Peyer's patch (tissue), 4 donors: ENCODE measurements around the gene CATSPERE. TPM values are rescaled to one million over a fixed set of nuclear protein-coding genes. Genes with fewer than 3 reads are reported as not detected.
A peak's percentile ranks its signal among the peaks of the same experiment; 100 is the strongest.

Experiments
- DNase-seq, 3 donors: peaks; one replicate each; pipeline ENCODE4 v3.0.0-alpha.2; 2017 to 2019
- H3K27ac ChIP-seq, 4 donors: fragments of 200-600 bp; sonication (generic); one replicate each; pipeline ENCODE4 v1.5.1; 2016 to 2019
- H3K27me3 ChIP-seq, 2 donors: fragments of 200-600 bp; sonication (generic); one replicate each; pipeline ENCODE4 v1.5.1; 2019
- H3K36me3 ChIP-seq, 3 donors: fragments of 200-600 bp; sonication (generic); one replicate each; pipeline ENCODE4 v1.5.1; 2016 to 2019
- H3K4me1 ChIP-seq, 4 donors: fragments of 200-600 bp; sonication (generic); one replicate each; pipeline ENCODE4 v1.5.1; 2016 to 2019
- H3K4me3 ChIP-seq, 4 donors: fragments of 200-600 bp; sonication (generic); 1 replicate in 3 of 4; 2 replicates in 1 of 4; pipeline ENCODE4 v1.5.1; 2016 to 2019; ENCODE audit warnings: mild to moderate bottlenecking in 1 of 4
- H3K9me3 ChIP-seq, 4 donors: fragments of 200-600 bp; sonication (generic); one replicate each; pipeline ENCODE4 v1.5.1; 2016 to 2019; ENCODE audit warnings: mild to moderate bottlenecking in 1 of 4
- POLR2A ChIP-seq, 2 donors: fragments of 450-650 bp; IDR thresholded peaks; one replicate each; pipeline ENCODE4 v1.5.1; 2017; ENCODE audit warnings: antibody characterized with exemption in 2 of 2, mild to moderate bottlenecking in 2 of 2, moderate library complexity in 2 of 2
- total RNA-seq, 4 donors: library from RNA; depleted of rRNA; stranded (reverse); fragments of >200 nt; gene quantifications; one replicate each; pipeline ENCODE4 v1.1.0, GENCODE V29; 2016
- TF ChIP-seq, protein P1 (sequence below), 6 experiments: fragments of 450-650 bp in 4 of 6; fragments of 200-600 bp in 2 of 6; sonication (generic) in 1 of 6; IDR thresholded peaks; one replicate each; pipeline ENCODE4 v1.5.1; 2017 to 2019; ENCODE audit warnings: antibody characterized with exemption in 6 of 6, mild to moderate bottlenecking in 3 of 6, moderate library complexity in 1 of 6

Gene CATSPERE, protein sequence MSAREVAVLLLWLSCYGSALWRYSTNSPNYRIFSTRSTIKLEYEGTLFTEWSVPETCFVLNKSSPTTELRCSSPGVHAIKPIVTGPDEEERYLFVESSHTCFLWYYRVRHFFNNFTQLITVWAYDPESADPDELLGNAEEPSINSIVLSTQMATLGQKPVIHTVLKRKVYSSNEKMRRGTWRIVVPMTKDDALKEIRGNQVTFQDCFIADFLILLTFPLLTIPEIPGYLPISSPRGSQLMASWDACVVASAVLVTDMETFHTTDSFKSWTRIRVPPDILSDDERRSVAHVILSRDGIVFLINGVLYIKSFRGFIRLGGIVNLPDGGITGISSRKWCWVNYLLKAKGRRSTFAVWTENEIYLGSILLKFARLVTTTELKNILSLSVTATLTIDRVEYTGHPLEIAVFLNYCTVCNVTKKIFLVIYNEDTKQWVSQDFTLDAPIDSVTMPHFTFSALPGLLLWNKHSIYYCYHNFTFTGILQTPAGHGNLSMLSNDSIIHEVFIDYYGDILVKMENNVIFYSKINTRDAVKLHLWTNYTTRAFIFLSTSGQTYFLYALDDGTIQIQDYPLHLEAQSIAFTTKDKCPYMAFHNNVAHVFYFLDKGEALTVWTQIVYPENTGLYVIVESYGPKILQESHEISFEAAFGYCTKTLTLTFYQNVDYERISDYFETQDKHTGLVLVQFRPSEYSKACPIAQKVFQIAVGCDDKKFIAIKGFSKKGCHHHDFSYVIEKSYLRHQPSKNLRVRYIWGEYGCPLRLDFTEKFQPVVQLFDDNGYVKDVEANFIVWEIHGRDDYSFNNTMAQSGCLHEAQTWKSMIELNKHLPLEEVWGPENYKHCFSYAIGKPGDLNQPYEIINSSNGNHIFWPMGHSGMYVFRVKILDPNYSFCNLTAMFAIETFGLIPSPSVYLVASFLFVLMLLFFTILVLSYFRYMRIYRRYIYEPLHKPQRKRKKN
- 1 to 10 TPM in 2 of 4 donors, under 1 TPM in 1, not detected in 1; 0.18 to 9.3 (median 1.2) TPM for total RNA-seq

DNA sequence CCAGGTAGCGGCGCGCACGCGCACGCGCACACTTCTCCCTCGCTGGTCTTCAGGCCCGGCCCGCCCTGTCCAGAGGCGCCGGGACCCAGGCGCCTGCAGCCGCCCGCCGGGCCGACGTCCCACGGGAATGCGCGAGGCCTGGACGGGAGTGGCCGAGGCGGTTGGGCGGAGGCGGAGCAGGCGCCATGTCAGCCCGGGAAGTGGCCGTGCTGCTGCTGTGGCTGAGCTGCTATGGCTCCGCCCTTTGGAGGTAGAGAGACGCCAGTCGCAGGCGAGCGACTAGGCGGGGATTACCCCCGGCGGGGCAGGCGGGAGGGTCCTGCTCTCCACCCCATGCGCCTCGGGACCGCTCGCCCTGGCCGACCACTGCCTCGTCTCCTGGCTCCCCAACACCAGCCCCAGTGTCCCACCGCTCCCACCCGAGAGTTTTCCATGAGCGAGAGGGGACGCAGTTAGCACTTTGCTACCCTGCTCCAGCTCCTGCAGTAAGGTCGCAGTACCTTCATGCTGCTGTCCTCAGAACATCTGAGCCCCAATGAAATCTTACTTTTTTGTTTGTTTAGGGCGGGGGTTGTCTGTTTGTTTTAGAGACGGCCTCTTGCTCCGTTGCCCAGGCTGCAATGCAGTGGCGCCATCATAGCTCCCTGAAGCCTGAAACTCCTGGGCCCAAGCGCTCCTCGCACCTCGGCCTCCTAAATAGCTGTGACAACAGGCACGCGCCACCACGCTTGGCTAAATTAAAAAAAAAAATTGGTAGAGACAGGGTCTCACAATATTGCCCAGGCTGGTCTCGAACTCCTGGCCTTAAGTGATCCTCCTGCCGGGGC, at the start of gene CATSPERE:
CATSPERE (plus strand) TSS at position 29 of the 827 bp plus-strand sequence; CDS start at position 186, 157 bp downstream.
- Histone ChIP-seq H3K27me3 (no peaks in the 10 kb centered on the region), H3K9me3 (no peaks in the 10 kb centered on the region), H3K4me1 (peaks cover 3 to 15% (median 6%) of the 10 kb centered on the region in 4 donors), H3K27ac (peak within 1 kb of the TSS; percentile 75 to 91 (median 88)), H3K4me3 (peak within 1 kb of the TSS; percentile 47 to 72 (median 63)), H3K36me3 (no peaks in the 10 kb centered on the region)
- DNase-seq = peak; percentile 72 to 92 (median 92)
- TF ChIP-seq, protein P1, sequence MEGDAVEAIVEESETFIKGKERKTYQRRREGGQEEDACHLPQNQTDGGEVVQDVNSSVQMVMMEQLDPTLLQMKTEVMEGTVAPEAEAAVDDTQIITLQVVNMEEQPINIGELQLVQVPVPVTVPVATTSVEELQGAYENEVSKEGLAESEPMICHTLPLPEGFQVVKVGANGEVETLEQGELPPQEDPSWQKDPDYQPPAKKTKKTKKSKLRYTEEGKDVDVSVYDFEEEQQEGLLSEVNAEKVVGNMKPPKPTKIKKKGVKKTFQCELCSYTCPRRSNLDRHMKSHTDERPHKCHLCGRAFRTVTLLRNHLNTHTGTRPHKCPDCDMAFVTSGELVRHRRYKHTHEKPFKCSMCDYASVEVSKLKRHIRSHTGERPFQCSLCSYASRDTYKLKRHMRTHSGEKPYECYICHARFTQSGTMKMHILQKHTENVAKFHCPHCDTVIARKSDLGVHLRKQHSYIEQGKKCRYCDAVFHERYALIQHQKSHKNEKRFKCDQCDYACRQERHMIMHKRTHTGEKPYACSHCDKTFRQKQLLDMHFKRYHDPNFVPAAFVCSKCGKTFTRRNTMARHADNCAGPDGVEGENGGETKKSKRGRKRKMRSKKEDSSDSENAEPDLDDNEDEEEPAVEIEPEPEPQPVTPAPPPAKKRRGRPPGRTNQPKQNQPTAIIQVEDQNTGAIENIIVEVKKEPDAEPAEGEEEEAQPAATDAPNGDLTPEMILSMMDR (IDR thresholded peaks at IDR 0.05) = no peak
- peak; percentile 79 for TF ChIP-seq POLR2A (IDR thresholded peaks at IDR 0.05)

DNA sequence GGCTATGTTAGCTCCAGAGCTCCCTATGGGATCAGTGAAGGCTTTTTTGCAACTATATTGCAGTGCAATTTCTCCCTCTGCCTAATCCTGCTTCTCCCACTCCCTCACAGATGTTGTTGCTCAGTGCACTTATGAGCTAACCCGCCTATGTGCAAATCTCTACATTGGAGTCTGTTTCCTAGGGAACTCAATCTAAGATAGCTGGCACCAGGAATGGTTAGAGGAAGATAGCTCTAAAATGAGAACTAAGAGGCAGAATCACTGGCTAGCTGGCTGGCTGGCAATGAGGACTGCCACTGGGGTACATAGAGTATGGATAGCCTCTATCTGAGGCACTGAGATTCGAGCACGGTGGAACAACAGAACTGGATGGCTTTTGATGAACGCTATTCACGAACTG, 48.9 kb upstream of the CATSPERE start:
- Histone ChIP-seq H3K4me3 (no peak overlapping the region), H3K36me3 (peaks cover 0 to 71% (median 3%) of the 10 kb centered on the region in 3 donors), H3K9me3 (no peaks in the 10 kb centered on the region), H3K4me1 (no peaks in the 10 kb centered on the region), H3K27me3 (no peaks in the 10 kb centered on the region), H3K27ac (no peak overlapping the region)
- DNase-seq = no peak
- TF ChIP-seq, protein P1 (IDR thresholded peaks at IDR 0.05) = no peak
- TF ChIP-seq POLR2A (IDR thresholded peaks at IDR 0.05) = no peak

DNA sequence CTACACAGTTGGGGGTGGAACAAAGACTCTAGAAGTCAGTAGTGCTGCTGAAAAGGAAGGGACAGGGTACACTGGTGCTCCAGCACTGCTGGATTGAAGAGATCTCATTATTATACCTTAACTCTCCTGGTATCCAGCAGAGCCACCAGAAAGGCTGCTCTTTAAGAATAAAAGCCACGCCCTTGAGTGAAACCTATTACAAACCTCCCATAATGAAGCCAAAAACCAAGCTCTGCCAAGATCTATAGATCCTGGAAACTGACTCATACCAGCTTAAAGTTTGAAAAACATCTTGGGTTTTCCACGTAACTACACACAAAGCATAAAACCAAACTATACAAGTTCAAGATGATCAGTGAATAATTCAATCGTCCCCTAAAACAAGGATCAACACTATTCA, 47.3 kb upstream of the CATSPERE start:
- Histone ChIP-seq H3K4me1 (no peaks in the 10 kb centered on the region), H3K9me3 (no peaks in the 10 kb centered on the region), H3K27ac (no peak overlapping the region), H3K27me3 (no peaks in the 10 kb centered on the region), H3K4me3 (no peak overlapping the region), H3K36me3 (peaks cover 0 to 86% (median 3%) of the 10 kb centered on the region in 3 donors)
- no peak for DNase-seq
- TF ChIP-seq POLR2A (IDR thresholded peaks at IDR 0.05) = no peak
- TF ChIP-seq, protein P1 (IDR thresholded peaks at IDR 0.05) = no peak

DNA sequence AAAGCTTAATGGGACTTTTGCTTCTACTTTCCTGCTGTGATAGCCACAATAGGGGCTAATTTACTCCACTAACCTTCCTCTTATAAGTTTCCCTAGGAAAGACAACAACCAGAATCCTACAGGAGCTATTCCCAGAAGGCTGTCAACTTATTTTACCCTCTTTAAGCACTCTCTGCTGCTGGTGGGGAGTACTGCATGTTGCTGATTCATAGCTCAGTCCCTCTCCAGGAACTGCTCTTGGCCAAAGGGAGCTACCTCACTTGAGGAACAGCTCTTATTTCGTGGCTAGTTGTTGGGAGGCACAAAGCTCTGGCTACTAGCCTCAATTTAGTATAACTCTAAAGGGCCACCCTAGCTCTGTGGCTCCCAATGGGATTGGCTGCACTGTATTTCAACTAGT, 46.5 kb upstream of the CATSPERE start:
- Histone ChIP-seq H3K9me3 (no peaks in the 10 kb centered on the region), H3K27me3 (no peaks in the 10 kb centered on the region), H3K4me3 (no peak overlapping the region), H3K27ac (no peak overlapping the region), H3K4me1 (no peaks in the 10 kb centered on the region), H3K36me3 (peaks cover 0 to 94% (median 3%) of the 10 kb centered on the region in 3 donors)
- no peak for DNase-seq
- no peak for TF ChIP-seq POLR2A (IDR thresholded peaks at IDR 0.05)
- TF ChIP-seq, protein P1 (IDR thresholded peaks at IDR 0.05) = no peak

DNA sequence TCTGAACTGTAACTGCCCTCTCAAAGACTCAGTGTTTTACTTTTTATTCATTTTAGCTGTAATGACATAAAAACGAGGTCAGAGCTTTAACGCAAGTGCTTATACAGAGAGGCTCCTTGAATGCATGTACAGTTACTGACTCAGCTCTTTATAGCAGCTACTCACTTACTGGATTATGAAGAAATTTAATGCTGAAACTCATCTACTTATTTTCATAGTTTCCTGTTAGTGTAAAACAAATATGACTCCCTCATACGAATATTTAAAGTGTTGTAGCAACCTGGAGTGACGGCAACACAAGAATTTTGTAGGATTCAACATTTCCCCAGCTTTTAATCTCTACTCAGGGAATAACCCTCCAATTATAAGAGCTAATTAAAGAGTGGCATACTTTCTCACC, 42.0 kb upstream of the CATSPERE start:
- no peak overlapping the region for H3K27ac ChIP-seq
- no peaks in the 10 kb centered on the region for H3K27me3 ChIP-seq
- DNase-seq = no peak
- no peaks in the 10 kb centered on the region for H3K9me3 ChIP-seq
- peaks cover 0 to 88% (median 3%) of the 10 kb centered on the region in 3 donors for H3K36me3 ChIP-seq
- no peak for TF ChIP-seq POLR2A (IDR thresholded peaks at IDR 0.05)
- TF ChIP-seq, protein P1 (IDR thresholded peaks at IDR 0.05) = no peak
- no peak overlapping the region for H3K4me3 ChIP-seq
- no peaks in the 10 kb centered on the region for H3K4me1 ChIP-seq
